ENCODE data around the gene MIPOL1.
"Not testable (repeated sequence)": the region's sequence is repeated elsewhere in the genome, so short reads cannot be mapped to it uniquely, and the experiment has no call there.

Gene MIPOL1

DNA sequence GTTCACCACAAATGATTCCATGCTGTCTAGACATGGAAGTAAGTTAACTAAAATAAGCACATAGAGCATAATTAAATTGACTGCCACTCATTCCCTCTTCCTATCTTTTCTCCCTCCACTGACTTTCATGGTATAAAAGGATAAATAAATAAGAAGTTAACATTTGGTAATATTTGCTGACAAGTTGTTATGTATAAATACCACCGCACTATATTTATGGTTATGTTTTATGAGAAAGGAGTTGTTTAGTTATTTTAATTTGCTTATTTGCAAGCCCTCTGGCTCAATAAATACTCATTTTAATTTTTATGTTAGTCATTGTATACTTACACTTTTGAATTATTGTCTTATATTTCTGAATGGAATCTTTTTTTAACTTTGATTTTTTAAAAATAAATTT is 113.5 kb downstream of the MIPOL1 start:
- no peak for DNase-seq

DNA sequence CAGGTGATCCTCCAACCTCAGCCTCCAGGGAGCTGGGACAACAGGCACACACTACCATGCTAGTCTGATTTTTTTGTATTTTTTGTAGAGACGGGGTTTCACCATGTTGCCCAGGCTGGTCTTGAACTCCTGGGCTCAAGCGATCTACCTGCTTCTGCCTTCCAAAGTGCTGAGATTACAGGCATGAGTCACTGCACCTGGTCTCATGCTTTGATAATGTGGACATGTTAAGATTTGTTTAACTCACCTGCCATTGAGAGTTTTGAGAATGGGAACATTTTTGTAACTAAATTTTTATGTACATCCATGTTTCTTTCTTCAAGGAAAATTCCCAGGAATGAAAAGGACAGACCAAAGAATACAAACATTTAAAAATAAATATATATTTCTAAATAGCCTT is 121.2 kb downstream of the MIPOL1 start:
- DNase-seq = no peak

DNA sequence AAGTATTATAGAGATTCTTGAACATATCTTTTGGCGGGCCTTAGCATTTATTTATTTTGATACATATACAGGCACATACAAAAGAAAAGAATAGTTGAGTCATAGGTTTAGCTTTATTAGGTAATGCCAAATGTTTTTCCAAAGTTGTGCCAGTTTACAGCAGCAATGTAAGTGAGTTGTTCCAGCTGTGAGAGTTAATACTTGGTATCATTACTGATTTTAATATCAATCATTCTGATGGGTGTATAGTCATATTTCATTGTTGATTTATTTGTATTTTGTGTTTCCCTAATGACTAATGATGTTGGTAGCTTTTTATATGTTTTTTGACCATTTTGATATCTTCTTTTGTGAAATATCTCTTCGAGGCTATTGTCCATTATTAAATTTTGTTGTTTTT is 122.4 kb downstream of the MIPOL1 start:
- no peak for DNase-seq

DNA sequence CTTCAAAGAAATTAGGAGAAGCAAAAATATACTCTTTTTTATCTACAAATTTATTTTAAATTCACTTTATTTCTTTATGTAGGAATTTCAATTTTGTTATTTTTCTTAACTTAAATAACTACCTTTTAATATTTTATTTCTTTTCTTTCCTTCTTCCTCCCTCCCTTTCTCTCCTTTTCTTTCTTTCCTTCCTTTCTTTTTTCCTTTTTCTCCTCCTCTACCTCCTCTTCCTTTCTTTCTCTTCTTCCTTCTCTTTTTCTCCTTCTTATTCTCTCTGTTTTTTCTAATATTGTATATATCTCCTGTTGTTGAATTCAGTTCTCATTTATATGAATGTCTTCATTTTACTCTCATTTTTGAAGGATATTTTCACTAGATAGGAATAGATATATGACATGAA is 127.6 kb downstream of the MIPOL1 start:
- DNase-seq = no peak

DNA sequence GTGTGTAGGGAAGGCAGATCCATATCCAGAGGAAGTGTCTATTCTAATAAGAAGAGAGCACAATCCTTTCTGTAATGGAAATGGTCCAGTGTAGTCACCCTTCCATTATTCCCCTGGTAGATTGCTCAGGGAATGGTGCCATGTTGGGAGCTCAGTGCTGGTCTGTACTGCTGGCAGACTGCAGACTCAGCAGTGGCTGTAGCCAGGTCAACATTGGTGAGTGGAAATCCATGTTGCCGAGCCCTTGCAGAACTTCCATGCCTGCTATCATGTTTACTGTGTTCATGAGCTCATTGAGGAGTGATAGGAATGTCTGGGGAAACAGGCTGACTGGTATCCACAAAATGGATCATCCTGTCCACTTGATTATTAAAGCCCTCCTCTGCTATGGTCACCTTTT is 128.7 kb downstream of the MIPOL1 start:
- no peak for DNase-seq

DNA sequence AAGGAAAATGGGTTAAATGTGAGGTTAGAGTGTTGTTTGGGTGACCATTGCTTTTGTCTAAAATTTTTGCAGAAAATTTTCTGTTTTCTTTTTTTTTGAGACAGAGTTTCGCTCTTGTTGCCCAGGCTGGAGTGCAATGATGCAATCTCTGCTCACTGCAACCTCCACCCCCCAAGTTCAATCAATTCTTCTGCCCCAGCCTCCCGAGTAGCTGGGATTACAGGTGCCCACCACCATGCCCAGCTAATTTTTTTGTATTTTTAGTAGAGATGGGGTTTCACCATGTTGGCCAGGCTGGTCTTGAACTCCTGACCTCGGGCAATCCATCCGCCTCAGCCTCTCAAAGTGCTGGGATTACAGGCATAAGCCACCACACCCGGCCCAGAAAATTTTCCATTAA is 130.2 kb downstream of the MIPOL1 start:
- not testable (repeated sequence) for DNase-seq

DNA sequence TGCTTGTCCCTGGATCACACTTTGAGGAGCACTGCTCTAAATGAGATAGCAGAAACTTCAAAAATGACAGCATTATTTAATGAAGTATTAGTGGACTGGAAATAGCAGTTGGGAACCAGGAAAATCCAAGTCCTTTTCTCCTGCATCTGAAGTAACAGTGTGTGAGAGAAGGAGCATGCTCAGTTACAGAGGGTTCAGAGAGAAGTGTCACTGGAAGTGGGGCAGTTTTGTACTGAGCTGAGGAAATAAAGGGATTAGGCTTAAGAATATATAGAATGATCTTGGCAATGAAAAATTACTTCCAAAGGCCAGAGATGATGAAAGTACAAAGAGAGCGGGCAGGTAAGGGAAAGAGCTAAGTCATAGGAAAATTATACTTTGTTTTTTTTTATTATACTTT is 130.9 kb downstream of the MIPOL1 start:
- DNase-seq = no peak

DNA sequence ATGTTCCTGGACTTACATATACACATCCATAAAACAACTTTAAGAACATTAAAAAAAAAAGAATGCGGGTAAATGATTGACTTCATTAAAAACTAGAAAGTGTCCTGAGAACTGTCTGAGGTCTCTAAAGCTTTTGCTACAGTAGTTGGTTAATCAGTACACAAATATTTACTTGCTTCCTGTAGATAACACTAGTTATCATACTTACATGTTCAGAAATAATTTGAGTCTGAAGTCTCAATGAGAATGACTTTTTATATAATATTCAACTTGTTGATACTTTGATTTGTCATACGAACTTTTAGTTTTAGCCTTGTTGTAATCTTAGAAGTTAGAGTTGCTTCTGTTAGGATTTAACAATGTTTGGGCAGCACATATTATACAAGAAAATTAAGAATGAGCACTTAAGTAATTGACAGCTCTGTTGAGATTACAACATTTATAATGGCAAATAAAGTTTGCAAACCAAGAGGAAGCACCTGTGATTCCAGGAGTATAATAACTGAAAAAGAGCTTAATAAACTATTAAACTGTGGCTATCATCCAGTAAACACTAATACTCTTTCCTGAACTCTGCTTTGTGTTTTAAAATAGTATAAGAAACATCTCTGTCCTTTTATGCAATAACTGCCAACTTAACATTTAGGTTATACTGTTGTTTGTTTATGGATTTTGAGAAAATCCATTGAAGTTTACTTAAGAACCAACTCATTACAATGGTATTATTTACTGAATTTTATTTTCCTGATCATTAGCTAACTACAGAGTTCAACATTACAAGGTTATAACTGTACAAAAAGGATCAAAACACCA is 131.7 kb downstream of the MIPOL1 start:
- no peak for DNase-seq

DNA sequence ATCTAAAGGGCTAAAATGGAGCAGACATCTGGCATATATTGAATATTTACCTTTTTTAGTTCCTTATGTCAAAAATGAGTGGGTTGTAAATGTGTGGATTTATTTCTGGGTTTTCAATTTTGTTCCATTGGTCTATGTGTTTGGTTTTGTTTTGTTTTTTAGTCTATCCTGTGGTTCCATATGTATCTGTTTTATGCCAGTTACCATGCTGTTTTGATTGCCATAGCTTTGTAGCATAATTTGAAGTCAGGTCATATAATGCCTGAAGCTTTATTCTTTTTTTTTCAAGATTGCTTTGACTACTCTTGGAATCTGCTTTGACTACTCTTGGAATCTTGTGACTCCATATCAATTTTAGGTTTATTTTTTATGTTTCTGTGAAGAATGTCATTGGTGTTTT is 133.2 kb downstream of the MIPOL1 start:
- no peak for DNase-seq

DNA sequence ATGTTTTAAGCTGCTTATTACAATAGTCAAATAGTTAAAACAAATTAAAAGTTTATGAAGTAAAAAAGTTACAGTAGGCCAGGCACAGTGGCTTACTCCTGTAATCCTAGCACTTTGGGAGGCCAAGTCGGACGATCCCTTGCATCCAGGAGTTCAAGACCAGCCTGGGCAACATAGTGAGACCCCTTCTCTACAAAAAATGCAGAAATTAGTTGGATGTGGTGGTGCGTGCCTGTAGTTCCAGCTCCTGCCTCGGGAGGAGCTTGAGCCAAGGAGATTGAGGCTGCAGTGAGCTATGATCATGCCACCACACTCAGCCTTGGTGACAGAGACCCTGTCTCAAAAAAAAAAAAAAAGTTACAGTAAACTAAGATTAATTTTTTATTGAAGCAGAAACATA is 142.6 kb downstream of the MIPOL1 start:
- DNase-seq = no peak

DNA sequence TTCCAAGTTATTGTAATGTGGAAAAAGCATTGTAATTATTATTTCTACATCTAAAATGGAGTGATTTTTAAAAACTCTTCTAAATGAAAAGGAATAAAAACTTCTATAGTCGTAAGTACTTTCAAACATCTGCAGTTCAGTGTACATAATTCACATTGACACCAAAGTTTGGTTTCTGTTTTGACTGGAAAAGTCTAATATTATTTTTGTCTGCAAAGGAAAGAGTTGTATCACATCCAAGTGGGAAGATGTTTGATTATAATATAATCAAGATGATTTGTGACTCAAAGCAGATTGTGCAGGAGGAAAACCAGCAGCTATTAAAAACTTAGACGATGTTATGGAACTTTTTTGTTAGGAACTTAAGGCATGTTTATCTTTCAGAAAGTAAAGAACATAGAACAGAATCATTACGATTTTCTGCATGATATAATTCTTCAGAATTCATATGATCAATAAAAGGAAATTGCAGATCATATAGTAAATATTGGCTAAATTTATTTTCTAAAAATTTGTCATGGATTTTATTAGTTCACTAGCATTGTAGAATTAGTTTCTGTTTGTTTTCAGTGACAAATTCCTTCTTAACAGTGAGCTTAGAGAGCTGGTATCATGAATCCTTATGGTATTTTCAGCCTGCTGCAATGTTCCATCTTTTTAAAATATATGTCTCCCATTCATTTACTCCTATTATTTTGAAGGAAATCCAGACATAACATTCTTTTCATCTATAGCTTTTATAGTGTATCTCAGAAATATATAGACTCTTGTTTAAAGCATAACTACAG is 145.8 kb downstream of the MIPOL1 start:
- DNase-seq = no peak

DNA sequence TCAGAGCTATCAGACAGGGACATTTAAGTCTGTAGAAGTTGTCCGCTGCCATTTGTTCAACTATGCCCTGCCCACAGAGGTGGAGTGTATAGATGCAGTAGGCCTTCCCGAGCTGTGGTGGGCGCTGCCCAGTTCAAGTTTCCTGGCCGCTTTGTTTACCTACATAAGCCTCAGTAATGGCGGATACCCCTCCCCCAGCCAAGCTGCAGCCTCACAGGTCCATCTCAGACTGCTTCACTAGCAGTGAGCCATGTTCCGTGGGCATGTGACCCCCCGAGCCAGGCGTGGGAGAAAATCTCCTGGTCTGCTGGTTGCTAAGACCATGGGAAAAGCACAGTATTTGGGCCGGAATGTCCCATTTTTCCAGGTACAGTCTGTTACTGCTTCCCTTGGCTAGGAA is 165.9 kb downstream of the MIPOL1 start:
- no peak for DNase-seq

DNA sequence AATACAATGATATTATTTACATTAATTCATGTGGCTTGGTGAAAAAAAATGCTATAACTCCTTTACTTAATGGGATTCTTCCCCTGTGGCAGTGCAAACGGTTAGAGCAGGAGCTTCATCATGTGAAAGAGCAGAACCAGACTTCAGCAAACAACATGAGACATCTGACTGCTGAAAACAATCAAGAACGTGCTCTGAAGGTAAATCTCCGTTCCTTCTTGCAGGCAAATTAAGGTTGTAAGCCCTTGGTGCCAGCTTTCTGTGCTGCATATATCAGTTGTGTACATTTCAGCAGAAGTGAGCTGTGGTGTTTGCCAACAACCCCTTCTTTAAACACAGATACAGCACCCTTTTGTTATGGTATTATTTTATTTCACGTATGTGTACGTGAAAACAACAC is 171.7 kb downstream of the MIPOL1 start:
- no peak for DNase-seq

DNA sequence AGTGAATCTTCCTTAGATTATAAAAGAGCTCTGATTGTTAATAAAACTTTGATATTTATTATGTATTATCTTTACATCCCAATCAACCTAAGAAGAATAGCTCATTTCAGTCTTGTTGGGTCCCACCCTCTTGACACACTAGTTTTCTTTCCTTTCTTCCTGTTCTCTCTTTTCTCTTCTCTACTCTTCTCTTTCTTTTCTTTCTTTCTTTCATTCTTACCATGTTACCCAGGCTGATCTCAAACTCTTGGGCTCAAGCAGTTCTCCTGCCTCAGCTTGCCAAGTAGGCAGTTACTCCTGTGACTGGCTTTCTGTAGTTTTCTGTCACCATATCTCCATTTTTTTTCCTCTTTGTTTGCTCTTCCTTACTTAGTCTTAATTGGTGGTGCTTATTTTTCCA is 177.8 kb downstream of the MIPOL1 start:
- no peak for DNase-seq

DNA sequence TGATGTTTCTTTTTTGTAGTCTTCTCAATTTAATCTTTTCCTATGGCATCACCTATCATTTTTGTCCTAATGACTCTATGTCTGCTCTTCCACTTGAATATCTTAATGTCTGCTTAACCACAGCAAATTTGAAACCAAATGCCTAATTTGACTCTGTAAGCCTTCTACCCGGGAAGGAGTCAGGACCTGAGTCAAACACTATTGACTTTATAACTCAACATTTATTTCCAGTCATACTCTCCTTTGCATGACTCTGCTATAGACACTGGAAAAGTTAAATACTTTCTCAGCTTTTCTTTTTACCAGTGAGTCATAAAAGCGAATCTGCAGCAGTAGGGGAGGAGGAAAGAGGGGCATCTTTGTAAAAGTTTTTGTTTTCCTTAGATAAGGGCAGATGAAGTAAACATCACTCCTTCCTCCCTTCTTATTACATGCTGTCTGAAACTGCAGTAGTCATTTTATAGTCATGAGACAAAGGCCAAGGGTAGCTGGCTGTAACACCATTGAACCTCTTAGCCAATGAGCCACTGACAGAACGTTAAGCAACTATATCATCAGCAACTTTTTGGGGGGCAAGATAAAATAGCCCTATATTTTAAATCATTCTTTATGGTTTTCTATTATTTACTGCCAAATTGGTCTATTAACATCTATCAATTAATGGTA is 179.3 kb downstream of the MIPOL1 start:
- DNase-seq = no peak

DNA sequence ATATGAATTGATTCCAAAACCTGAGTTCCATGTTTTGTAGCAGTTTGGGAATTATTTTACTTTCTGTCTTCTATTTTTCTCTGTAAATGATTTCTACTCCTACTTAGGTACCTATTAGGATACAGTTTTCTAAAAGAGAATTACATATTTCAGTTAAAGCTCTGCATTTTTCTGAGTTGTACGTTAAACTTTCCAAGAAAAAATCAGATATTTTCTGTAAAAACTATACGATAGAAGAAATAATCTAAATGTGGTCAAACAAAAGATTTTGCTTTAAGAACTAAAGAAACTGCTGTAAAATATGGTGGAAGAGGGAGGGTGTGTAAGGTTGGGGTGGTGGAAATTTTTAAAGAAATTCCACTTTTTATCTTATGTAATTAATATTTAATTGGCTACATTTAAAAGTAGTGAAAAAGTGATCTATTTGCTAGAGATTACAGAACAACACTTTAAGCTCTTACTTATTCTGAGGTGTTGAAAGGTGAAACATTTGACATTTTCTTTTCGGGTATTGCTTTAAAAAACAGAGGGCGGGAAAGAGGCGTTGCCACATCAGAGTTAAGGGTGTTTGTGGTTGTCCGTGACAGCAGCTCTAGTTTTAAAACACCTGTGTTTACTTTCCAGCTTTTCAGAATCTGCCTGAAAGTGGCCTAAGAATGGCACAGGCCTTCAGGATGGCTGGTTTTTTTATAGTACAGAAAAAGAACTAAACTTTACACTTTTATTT is 187.3 kb downstream of the MIPOL1 start:
- no peak for DNase-seq

DNA sequence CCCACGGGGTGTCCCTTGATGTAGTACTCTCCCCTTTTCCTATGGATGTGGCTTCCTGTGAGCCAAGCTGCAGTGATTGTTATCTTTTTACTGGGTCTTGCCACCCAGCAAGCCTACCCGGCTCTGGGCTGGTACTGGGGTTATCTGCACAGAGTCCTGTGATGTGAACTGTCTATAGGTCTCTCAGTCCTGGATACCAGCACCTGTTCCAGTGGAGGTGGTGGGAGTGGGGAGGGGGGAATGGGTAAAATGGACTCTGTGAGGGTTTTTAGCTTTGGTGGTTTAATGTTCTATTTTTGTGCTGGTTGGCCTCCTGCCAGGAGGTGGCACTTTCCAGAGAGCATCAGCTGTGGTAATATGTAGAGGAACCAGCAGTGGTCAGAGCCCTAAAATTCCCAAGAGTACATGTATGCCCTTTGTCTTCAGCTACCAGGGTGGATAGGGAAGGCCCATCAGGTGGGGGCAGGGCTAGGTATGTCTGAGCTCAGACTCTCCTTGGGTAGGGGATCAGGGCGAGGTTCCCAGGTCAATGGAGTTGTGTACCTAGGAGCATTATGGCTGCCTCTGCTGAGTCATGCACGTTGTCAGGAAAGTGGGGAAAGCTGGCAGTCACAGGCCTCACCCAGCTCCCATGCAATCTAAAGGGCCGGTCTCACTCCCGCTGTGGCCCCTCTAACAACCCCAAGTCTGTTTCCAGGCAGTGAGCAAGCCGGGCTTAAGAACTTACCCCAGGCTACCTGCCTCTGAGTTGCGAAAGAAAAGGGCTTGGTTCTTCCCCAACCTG is 199.6 kb downstream of the MIPOL1 start:
- not testable (repeated sequence) for DNase-seq

DNA sequence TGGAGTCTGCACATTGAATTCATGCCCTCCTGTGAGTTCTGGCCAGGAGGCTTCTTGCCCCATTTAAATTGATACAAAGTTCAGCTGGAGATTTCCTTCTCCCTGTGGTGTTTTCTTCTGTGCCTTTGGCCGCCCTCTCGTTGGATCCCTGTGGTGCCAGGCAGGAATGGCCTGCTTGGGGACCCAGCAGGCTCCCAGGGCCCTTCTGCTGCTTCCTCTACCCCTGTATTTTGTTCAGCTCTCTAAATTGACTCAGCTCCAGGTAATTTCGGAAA is 200.1 kb downstream of the MIPOL1 start:
- no peak for DNase-seq

DNA sequence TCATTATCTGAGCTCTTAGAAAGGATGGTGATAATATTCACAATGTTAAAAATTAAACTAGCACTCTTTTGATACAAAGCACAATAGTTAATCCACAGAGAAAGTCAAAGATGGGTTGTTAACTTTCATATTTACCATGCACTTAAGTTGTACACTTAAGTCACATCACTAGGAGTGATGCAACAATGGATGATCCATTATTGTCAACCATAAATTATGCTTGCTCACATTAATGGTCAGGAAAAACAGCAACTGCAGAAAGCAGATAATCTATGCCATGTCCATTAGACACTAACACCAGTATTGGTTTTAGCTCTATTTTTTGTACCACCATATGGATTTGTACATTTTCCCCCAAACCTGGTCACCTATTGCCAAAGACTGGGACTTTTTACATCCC is 201.8 kb downstream of the MIPOL1 start:
- DNase-seq = no peak

DNA sequence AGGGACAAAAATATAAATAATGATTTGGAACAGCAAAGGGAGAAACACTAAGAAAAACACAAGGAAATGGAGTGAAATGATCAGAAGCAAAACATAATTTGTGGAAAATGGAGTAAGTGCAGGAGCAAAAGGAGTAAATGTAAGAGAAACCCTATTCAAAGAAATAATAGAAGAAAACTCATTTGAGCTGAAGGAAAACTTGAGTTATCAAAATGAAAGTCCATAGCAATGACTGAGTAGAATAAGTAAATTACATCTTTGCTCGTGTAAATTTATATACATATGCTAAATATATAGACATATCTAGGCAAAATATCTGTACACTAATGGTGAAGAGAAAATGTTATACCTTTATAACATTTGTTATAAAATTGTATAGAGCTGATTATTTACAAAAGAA is 203.4 kb downstream of the MIPOL1 start:
- DNase-seq = no peak

DNA sequence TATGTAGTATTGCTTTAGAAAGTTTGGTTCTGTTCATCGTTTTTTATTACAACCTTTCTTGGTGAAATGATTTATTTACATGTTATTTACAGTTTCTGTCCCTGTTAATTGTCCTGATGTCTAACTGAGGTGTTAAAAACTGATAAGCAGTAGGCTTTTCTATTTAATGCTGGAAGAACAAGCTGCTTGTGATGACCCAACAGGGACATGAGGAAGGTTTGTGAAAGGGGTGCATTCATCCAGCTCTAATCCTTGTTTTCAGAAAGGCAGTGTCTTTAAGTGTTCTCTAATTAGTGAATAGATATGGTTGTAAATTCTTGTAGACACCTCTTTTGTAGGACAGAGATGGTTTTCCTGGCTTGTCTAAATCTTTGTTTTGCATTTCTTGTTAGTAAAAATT is 205.9 kb downstream of the MIPOL1 start:
- no peak for DNase-seq

DNA sequence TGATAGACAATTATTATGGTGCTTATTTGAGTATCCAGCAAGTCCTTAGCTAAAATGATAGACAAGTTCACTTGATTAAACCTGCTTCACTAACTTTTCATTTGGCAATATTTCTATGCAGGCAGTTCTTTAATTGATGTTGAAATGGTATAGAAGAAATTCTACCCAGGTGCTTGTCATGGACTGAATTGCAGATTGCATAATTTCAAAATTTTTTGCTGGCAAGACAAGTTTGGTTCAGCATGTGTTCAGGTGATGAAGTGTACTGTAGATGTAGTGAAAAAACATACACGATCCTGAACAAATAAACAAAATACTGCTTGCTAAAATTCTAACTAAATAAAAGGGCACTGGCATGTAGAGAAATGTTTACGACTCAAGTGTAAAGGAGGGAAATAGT is 208.4 kb downstream of the MIPOL1 start:
- no peak for DNase-seq
